Measurements from ENCODE around the gene OR7C1.

- no peak for TF ChIP-seq POLR2A (IDR thresholded peaks at IDR 0.05)
- no peak for TF ChIP-seq CTCF (IDR thresholded peaks at IDR 0.05)
- TF ChIP-seq POLR2AphosphoS5 (IDR thresholded peaks at IDR 0.05): no peak
Measured at GRCh38 chr19:14795078-14795721, 39.8 kb downstream of the OR7C1 start.

Measured in prostate gland (tissue), 2 donors.